SU-DHL-6 (cell line): ENCODE results near the gene NPFFR1.

Experiments used
- EZH2phosphoT487 ChIP-seq: fragments of 200-600 bp; sonication (generic), shearing (Covaris generic); conservative IDR thresholded peaks from 2 replicates; pipeline ENCODE4 v1.6.1; 2018; ENCODE audit warnings: mild to moderate bottlenecking, antibody characterized with exemption, low read length, moderate library complexity, mixed read lengths
- TF ChIP-seq, protein P1 (sequence below): fragments of 200-600 bp; sonication (generic); IDR thresholded peaks from one replicate; pipeline ENCODE4 v1.5.1; 2017; ENCODE audit warnings: antibody characterized with exemption, mild to moderate bottlenecking, low read length, moderate library complexity; ENCODE audit not compliant: insufficient read depth, poor library complexity, severe bottlenecking

GRCh38 chr10:70300908-70301597, 17.2 kb upstream of the NPFFR1 start:
- TF ChIP-seq, protein P1, sequence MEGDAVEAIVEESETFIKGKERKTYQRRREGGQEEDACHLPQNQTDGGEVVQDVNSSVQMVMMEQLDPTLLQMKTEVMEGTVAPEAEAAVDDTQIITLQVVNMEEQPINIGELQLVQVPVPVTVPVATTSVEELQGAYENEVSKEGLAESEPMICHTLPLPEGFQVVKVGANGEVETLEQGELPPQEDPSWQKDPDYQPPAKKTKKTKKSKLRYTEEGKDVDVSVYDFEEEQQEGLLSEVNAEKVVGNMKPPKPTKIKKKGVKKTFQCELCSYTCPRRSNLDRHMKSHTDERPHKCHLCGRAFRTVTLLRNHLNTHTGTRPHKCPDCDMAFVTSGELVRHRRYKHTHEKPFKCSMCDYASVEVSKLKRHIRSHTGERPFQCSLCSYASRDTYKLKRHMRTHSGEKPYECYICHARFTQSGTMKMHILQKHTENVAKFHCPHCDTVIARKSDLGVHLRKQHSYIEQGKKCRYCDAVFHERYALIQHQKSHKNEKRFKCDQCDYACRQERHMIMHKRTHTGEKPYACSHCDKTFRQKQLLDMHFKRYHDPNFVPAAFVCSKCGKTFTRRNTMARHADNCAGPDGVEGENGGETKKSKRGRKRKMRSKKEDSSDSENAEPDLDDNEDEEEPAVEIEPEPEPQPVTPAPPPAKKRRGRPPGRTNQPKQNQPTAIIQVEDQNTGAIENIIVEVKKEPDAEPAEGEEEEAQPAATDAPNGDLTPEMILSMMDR: no peak
- no peak for TF ChIP-seq EZH2phosphoT487
